HG03469 (cell line): ENCODE measurements around the gene HMBS.
"Not testable (repeated sequence)": the region's sequence is repeated elsewhere in the genome, so short reads cannot be mapped to it uniquely, and the experiment has no call there.

Experiments used
- ATAC-seq: cut with Tn5 transposase; IDR thresholded peaks from one replicate; pipeline ENCODE4 v1.9.1; 2021; ENCODE audit warnings: mild to moderate bottlenecking, moderate library complexity, moderate number of reproducible peaks; ENCODE audit not compliant: unreplicated experiment

HMBS gene

GRCh38 chr11:119100994-119101758 lies 16.5 kb downstream of the HMBS start:
- no peak for ATAC-seq

GRCh38 chr11:119101759-119102423 lies 17.2 kb downstream of the HMBS start, which contains the start of gene DPAGT1:
TSS of gene DPAGT1 (minus strand) at chr11:119101853. CDS start at chr11:119101655, 198 bp downstream.
- peak; percentile 39 for ATAC-seq

- not testable (repeated sequence) for ATAC-seq
Measured at GRCh38 chr11:119103161-119103664, 18.5 kb downstream of the HMBS start.

GRCh38 chr11:119103793-119104192 lies 19.1 kb downstream of the HMBS start:
- no peak for ATAC-seq

- peak; percentile 47 for ATAC-seq
Measured at GRCh38 chr11:119106564-119107537, 22.2 kb downstream of the HMBS start, which contains the start of gene C2CD2L. TSS of gene C2CD2L (plus strand) at chr11:119107344. CDS start at chr11:119107742, 398 bp downstream.

GRCh38 chr11:119107538-119108145 lies 23.0 kb downstream of the HMBS start:
- peak; percentile 3 for ATAC-seq

- ATAC-seq = no peak
Measured at GRCh38 chr11:119108146-119108856, 23.6 kb downstream of the HMBS start.

GRCh38 chr11:119108857-119109221 lies 24.2 kb downstream of the HMBS start:
- no peak for ATAC-seq

GRCh38 chr11:119109843-119110242 lies 25.2 kb downstream of the HMBS start:
- no peak for ATAC-seq

- no peak for ATAC-seq
Measured at GRCh38 chr11:119110439-119110838, 25.8 kb downstream of the HMBS start.

GRCh38 chr11:119111361-119111925 lies 26.8 kb downstream of the HMBS start:
- ATAC-seq = no peak

- ATAC-seq = no peak
Measured at GRCh38 chr11:119112314-119113020, 27.8 kb downstream of the HMBS start.

- ATAC-seq = no peak
Measured at GRCh38 chr11:119113716-119114115, 29.0 kb downstream of the HMBS start.

GRCh38 chr11:119114351-119114750 lies 29.7 kb downstream of the HMBS start:
- ATAC-seq = no peak

- ATAC-seq = no peak
Measured at GRCh38 chr11:119115484-119116234, 31.0 kb downstream of the HMBS start.

- ATAC-seq = no peak
Measured at GRCh38 chr11:119116235-119116594, 31.5 kb downstream of the HMBS start.

GRCh38 chr11:119116601-119117000 lies 31.9 kb downstream of the HMBS start:
- ATAC-seq = no peak
